Naive thymus-derived CD4-positive, alpha-beta T cell (primary cell): Measurements from ENCODE around the gene CACNG8. TPM values are rescaled to one million over a fixed set of nuclear protein-coding genes. Genes with fewer than 3 reads are reported as not detected.

Source experiments
- ATAC-seq: fragments of 150-1000 bp; cut with Tn5 transposase; 2 replicates; pipeline ENCODE4 v1.10.0; 2021; ENCODE audit warnings: mild to moderate bottlenecking, moderate library complexity
- CTCF ChIA-PET: fragments of 350-600 bp; sonication (Branson Sonifier 250); formaldehyde crosslinking; loops from one replicate; lab custom pipeline; 2021; ENCODE audit warnings: antibody characterized with exemption; lab: Charles Lee
- POLR2A ChIA-PET: fragments of 350-600 bp; sonication (Branson Sonifier 250); formaldehyde crosslinking; loops from one replicate; lab custom pipeline; 2021; ENCODE audit warnings: antibody characterized with exemption, inconsistent platforms; lab: Charles Lee
- DNase-seq, 9 donors: peaks; one replicate each; pipeline versions ENCODE4 v3.0.0 to v3.0.0-alpha.2; 2020 to 2022; ENCODE audit warnings: mixed read lengths in 1 of 9
- H3K27ac ChIP-seq: one replicate; pipeline ENCODE4 v1.7.0; 2013; ENCODE audit warnings: mild to moderate bottlenecking, low read depth, low read length, moderate library complexity
- H3K27me3 ChIP-seq, 2 donors: one replicate each; pipeline ENCODE4 v1.7.0; 2013; ENCODE audit warnings: low read length in 2 of 2, mild to moderate bottlenecking in 2 of 2, moderate library complexity in 2 of 2; ENCODE audit not compliant: control insufficient read depth in 2 of 2, insufficient read depth in 2 of 2
- H3K36me3 ChIP-seq, 3 experiments: 1 replicate in 2 of 3; 2 replicates in 1 of 3; pipeline ENCODE4 v1.7.0; 2013; ENCODE audit warnings: low read length in 3 of 3, mild to moderate bottlenecking in 3 of 3, moderate library complexity in 1 of 3; ENCODE audit not compliant: insufficient read depth in 3 of 3, control insufficient read depth in 2 of 3
- H3K4me1 ChIP-seq, 2 donors: one replicate each; pipeline ENCODE4 v1.7.0; 2013; ENCODE audit warnings: low read length in 2 of 2, mild to moderate bottlenecking in 2 of 2, moderate library complexity in 1 of 2; ENCODE audit not compliant: control insufficient read depth in 2 of 2, insufficient read depth in 2 of 2
- H3K4me3 ChIP-seq: 2 replicates; pipeline ENCODE4 v1.7.0; 2013; ENCODE audit warnings: mild to moderate bottlenecking, low read length
- H3K9me3 ChIP-seq, 3 experiments: 1 replicate in 2 of 3; 2 replicates in 1 of 3; pipeline ENCODE4 v1.7.0; 2013; ENCODE audit warnings: low read length in 3 of 3; ENCODE audit not compliant: control insufficient read depth in 2 of 3
- H3K27ac Mint-ChIP-seq, 9 donors: one replicate each; pipeline ENCODE4 v1.8.0; 2020 to 2022; ENCODE audit warnings: mixed read lengths in 9 of 9, mild to moderate bottlenecking in 8 of 9, moderate library complexity in 5 of 9, inconsistent platforms in 2 of 9
- H3K27me3 Mint-ChIP-seq, 5 donors: one replicate each; pipeline ENCODE4 v1.8.0; 2021 to 2022; ENCODE audit warnings: mixed read lengths in 5 of 5, mild to moderate bottlenecking in 1 of 5
- H3K36me3 Mint-ChIP-seq, 5 donors: one replicate each; pipeline ENCODE4 v1.8.0; 2020 to 2022; ENCODE audit warnings: mixed read lengths in 5 of 5, mild to moderate bottlenecking in 3 of 5, inconsistent platforms in 1 of 5
- H3K4me1 Mint-ChIP-seq, 7 donors: one replicate each; pipeline ENCODE4 v1.8.0; 2020 to 2022; ENCODE audit warnings: mixed read lengths in 7 of 7, mild to moderate bottlenecking in 3 of 7, inconsistent platforms in 1 of 7
- H3K4me3 Mint-ChIP-seq, 10 donors: one replicate each; pipeline ENCODE4 v1.8.0; 2020 to 2022; ENCODE audit warnings: mild to moderate bottlenecking in 10 of 10, mixed read lengths in 10 of 10, moderate library complexity in 6 of 10, inconsistent platforms in 2 of 10
- H3K9me3 Mint-ChIP-seq, 11 donors: one replicate each; pipeline ENCODE4 v1.8.0; 2020 to 2022; ENCODE audit warnings: mixed read lengths in 11 of 11, mild to moderate bottlenecking in 4 of 11, inconsistent platforms in 1 of 11, moderate library complexity in 1 of 11
- intact Hi-C, 2 donors: fragments of 100-400 bp; cut with micrococcal nuclease; formaldehyde crosslinking; loops; one replicate each; pipeline ENCODE4 v1.15.1; 2023
- polyA plus RNA-seq, 2 donors: library from polyadenylated mRNA; unstranded; fragments of 300-500 nt; fragmentation: Illumina TruSeq; gene quantifications; one replicate each; pipeline ENCODE4 v1.2.3, GENCODE V29; 2021
- total RNA-seq, 6 experiments: library from RNA in 5 of 6; stranded (reverse) in 5 of 6; gene quantifications; 1 replicate in 5 of 6; 2 replicates in 1 of 6; pipeline ENCODE4 v1.2.3 and lab custom pipeline; 2021 to 2026

CACNG8 gene
- total and polyA plus RNA-seq, 7 experiments from 2014 or later: 0.24 to 0.34 TPM; not detected in 5

GRCh38 chr19:53942001-53942786, 20.5 kb upstream of the CACNG8 start:
- Histone ChIP-seq H3K4me1 (no peaks in the 10 kb centered on the region), H3K27ac (no peak overlapping the region), H3K27me3 (peaks cover 0 to 5% of the 10 kb centered on the region in 2 donors), H3K36me3 (no peaks in the 10 kb centered on the region), H3K9me3 (peaks cover 0 to 5% (median 0%) of the 10 kb centered on the region in 3 experiments), H3K4me3 (no peak overlapping the region)
- Mint-ChIP-seq H3K27me3 (peaks cover 45 to 74% (median 71%) of the 10 kb centered on the region in 5 donors), H3K27ac (no peak overlapping the region), H3K4me1 (peaks cover 0 to 7% (median 0%) of the 10 kb centered on the region in 7 donors), H3K9me3 (peaks cover 0 to 18% (median 2%) of the 10 kb centered on the region in 11 donors), H3K36me3 (peaks cover 0 to 7% (median 0%) of the 10 kb centered on the region in 5 donors), H3K4me3 (peak overlapping the region in 1 of 10 donors; percentile 25)
- CTCF ChIA-PET: interaction anchor here (0.6 kb wide), 1 partner anchor 19 kb away, joined by 3 read pairs; no protein-coding TSS in a partner anchor
- POLR2A ChIA-PET: no interaction called here
- intact Hi-C loops: no loop called here
- DNase-seq (no peak), ATAC-seq (no peak)

- intact Hi-C loops: no loop called here
- peaks cover 0 to 4% (median 0%) of the 10 kb centered on the region in 5 donors for H3K36me3 Mint-ChIP-seq
- no peak for DNase-seq
- no peak overlapping the region for H3K4me3 Mint-ChIP-seq
- Histone ChIP-seq H3K27me3 (peaks cover 0 to 5% of the 10 kb centered on the region in 2 donors), H3K36me3 (no peaks in the 10 kb centered on the region), H3K9me3 (peaks cover 0 to 5% (median 0%) of the 10 kb centered on the region in 3 experiments), H3K27ac (no peak overlapping the region), H3K4me1 (no peaks in the 10 kb centered on the region), H3K4me3 (no peak overlapping the region)
- peaks cover 45 to 76% (median 66%) of the 10 kb centered on the region in 5 donors for H3K27me3 Mint-ChIP-seq
- POLR2A ChIA-PET: no interaction called here
- ATAC-seq: no peak
- CTCF ChIA-PET: no interaction called here
- H3K4me1 Mint-ChIP-seq: peaks cover 0 to 7% (median 0%) of the 10 kb centered on the region in 7 donors
- peaks cover 0 to 18% (median 2%) of the 10 kb centered on the region in 11 donors for H3K9me3 Mint-ChIP-seq
- H3K27ac Mint-ChIP-seq: no peak overlapping the region
Measured at GRCh38 chr19:53944416-53944815, 18.3 kb upstream of the CACNG8 start.

- peaks cover 0 to 7% (median 0%) of the 10 kb centered on the region in 7 donors for H3K4me1 Mint-ChIP-seq
- peaks cover 0 to 5% of the 10 kb centered on the region in 2 donors for H3K27me3 ChIP-seq
- DNase-seq (no peak), ATAC-seq (no peak)
- CTCF ChIA-PET: no interaction called here
- intact Hi-C loops: no loop called here
- H3K4me3 ChIP-seq: no peak overlapping the region
- peaks cover 0 to 5% (median 0%) of the 10 kb centered on the region in 3 experiments for H3K9me3 ChIP-seq
- peaks cover 0 to 4% (median 0%) of the 10 kb centered on the region in 5 donors for H3K36me3 Mint-ChIP-seq
- H3K4me1 ChIP-seq: no peaks in the 10 kb centered on the region
- no peaks in the 10 kb centered on the region for H3K36me3 ChIP-seq
- H3K9me3 Mint-ChIP-seq: peaks cover 0 to 18% (median 0%) of the 10 kb centered on the region in 11 donors
- no peak overlapping the region for H3K27ac Mint-ChIP-seq
- no peak overlapping the region for H3K4me3 Mint-ChIP-seq
- POLR2A ChIA-PET: no interaction called here
- H3K27ac ChIP-seq: no peak overlapping the region
- peaks cover 45 to 72% (median 63%) of the 10 kb centered on the region in 5 donors for H3K27me3 Mint-ChIP-seq
Measured at GRCh38 chr19:53944933-53945332, 17.8 kb upstream of the CACNG8 start.

GRCh38 chr19:53945441-53945840, 17.3 kb upstream of the CACNG8 start:
- Histone ChIP-seq H3K36me3 (no peaks in the 10 kb centered on the region), H3K4me3 (no peak overlapping the region), H3K4me1 (no peaks in the 10 kb centered on the region), H3K27ac (no peak overlapping the region), H3K9me3 (peaks cover 0 to 5% (median 0%) of the 10 kb centered on the region in 3 experiments), H3K27me3 (peaks cover 0 to 5% of the 10 kb centered on the region in 2 donors)
- peaks cover 0 to 15% (median 0%) of the 10 kb centered on the region in 11 donors for H3K9me3 Mint-ChIP-seq
- intact Hi-C loops: no loop called here
- H3K36me3 Mint-ChIP-seq: peaks cover 0 to 4% (median 0%) of the 10 kb centered on the region in 5 donors
- no peak overlapping the region for H3K27ac Mint-ChIP-seq
- CTCF ChIA-PET: no interaction called here
- no peak overlapping the region for H3K4me3 Mint-ChIP-seq
- ATAC-seq (no peak), DNase-seq (no peak)
- POLR2A ChIA-PET: no interaction called here
- peaks cover 0 to 7% (median 0%) of the 10 kb centered on the region in 7 donors for H3K4me1 Mint-ChIP-seq
- H3K27me3 Mint-ChIP-seq: peaks cover 43 to 67% (median 59%) of the 10 kb centered on the region in 5 donors

- intact Hi-C loops: no loop called here
- DNase-seq: no peak
- no peaks in the 10 kb centered on the region for H3K4me1 ChIP-seq
- Mint-ChIP-seq H3K27ac (no peak overlapping the region), H3K27me3 (peaks cover 43 to 62% (median 54%) of the 10 kb centered on the region in 5 donors), H3K9me3 (peaks cover 0 to 14% (median 0%) of the 10 kb centered on the region in 11 donors), H3K4me1 (peaks cover 0 to 7% (median 0%) of the 10 kb centered on the region in 7 donors), H3K36me3 (peaks cover 0 to 4% (median 0%) of the 10 kb centered on the region in 5 donors), H3K4me3 (no peak overlapping the region)
- H3K4me3 ChIP-seq: no peak overlapping the region
- peaks cover 0 to 5% (median 0%) of the 10 kb centered on the region in 3 experiments for H3K9me3 ChIP-seq
- no peak overlapping the region for H3K27ac ChIP-seq
- CTCF ChIA-PET: no interaction called here
- no peak for ATAC-seq
- no peaks in the 10 kb centered on the region for H3K36me3 ChIP-seq
- peaks cover 0 to 5% of the 10 kb centered on the region in 2 donors for H3K27me3 ChIP-seq
- POLR2A ChIA-PET: no interaction called here
Measured at GRCh38 chr19:53945998-53946397, 16.7 kb upstream of the CACNG8 start.

GRCh38 chr19:53947624-53948023, 15.1 kb upstream of the CACNG8 start:
- Mint-ChIP-seq H3K36me3 (peaks cover 0 to 4% (median 0%) of the 10 kb centered on the region in 5 donors), H3K4me3 (no peak overlapping the region), H3K27me3 (peaks cover 26 to 60% (median 52%) of the 10 kb centered on the region in 5 donors), H3K4me1 (peaks cover 0 to 6% (median 0%) of the 10 kb centered on the region in 7 donors), H3K9me3 (peaks cover 0 to 17% (median 0%) of the 10 kb centered on the region in 11 donors), H3K27ac (no peak overlapping the region)
- Histone ChIP-seq H3K4me3 (no peak overlapping the region), H3K27ac (no peak overlapping the region), H3K4me1 (no peaks in the 10 kb centered on the region), H3K36me3 (no peaks in the 10 kb centered on the region), H3K9me3 (no peaks in the 10 kb centered on the region), H3K27me3 (peaks cover 0 to 3% of the 10 kb centered on the region in 2 donors)
- intact Hi-C loops: no loop called here
- DNase-seq (no peak), ATAC-seq (no peak)
- CTCF ChIA-PET: interaction anchor here (0.5 to 0.6 kb wide), 2 partner anchors 33 to 123 kb away, joined by 4 read pairs; no protein-coding TSS in a partner anchor
- POLR2A ChIA-PET: no interaction called here
